Tibial artery (tissue), 4 donors: ENCODE results near the gene ENDOG.
"Not testable (repeated sequence)": the region's sequence is repeated elsewhere in the genome, so short reads cannot be mapped to it uniquely, and the experiment has no call there.

Source experiments
- DNase-seq, 2 donors: peaks; one replicate each; pipeline ENCODE4 v3.0.0-alpha.2; 2019
- H3K27ac ChIP-seq, 2 donors: fragments of 200-600 bp; sonication (generic) in 1 of 2; 1 replicate in 1 of 2; 2 replicates in 1 of 2; pipeline ENCODE4 v1.5.1; 2018 to 2019; ENCODE audit warnings: mild to moderate bottlenecking in 1 of 2
- H3K27me3 ChIP-seq, 2 donors: fragments of 200-600 bp; sonication (generic) in 1 of 2; one replicate each; pipeline versions ENCODE4 v1.5.1 to v1.6.0; 2016 to 2019
- H3K36me3 ChIP-seq, 3 donors: fragments of 200-600 bp; sonication (generic) in 2 of 3; one replicate each; pipeline ENCODE4 v1.5.1; 2016 to 2019; ENCODE audit warnings: mild to moderate bottlenecking in 2 of 3
- H3K4me1 ChIP-seq, 4 donors: fragments of 200-600 bp; sonication (generic) in 2 of 4; 1 replicate in 3 of 4; 2 replicates in 1 of 4; pipeline ENCODE4 v1.5.1; 2016 to 2019
- H3K4me3 ChIP-seq, 2 donors: fragments of 200-600 bp; sonication (generic) in 1 of 2; 1 replicate in 1 of 2; 2 replicates in 1 of 2; pipeline ENCODE4 v1.5.1; 2018 to 2019; ENCODE audit warnings: mild to moderate bottlenecking in 2 of 2
- H3K9me3 ChIP-seq, 3 donors: fragments of 200-600 bp; sonication (generic) in 1 of 3; one replicate each; pipeline ENCODE4 v1.5.1; 2016 to 2019
- CTCF ChIP-seq, 2 experiments: fragments of 200-600 bp in 1 of 2; fragments of 450-650 bp in 1 of 2; IDR thresholded peaks; one replicate each; pipeline ENCODE4 v1.5.1; 2017 to 2019; ENCODE audit warnings: antibody characterized with exemption in 2 of 2, mild to moderate bottlenecking in 1 of 2, moderate library complexity in 1 of 2
- intact Hi-C: fragments of 100-400 bp; cut with DNase I; formaldehyde crosslinking; loops from one replicate; pipeline ENCODE4 v1.15.0; 2023; ENCODE audit warnings: low total_unique reads

Gene ENDOG

GRCh38 chr9:128773049-128773448 is 45.3 kb upstream of the ENDOG start:
- DNase-seq = no peak
- intact Hi-C loops = loop anchor here (2.0 kb wide), 1 partner anchor 14 kb away; the partner anchor contains the start of gene TBC1D13
- no peak overlapping the region for H3K4me3 ChIP-seq

GRCh38 chr9:128774804-128775203 is 43.5 kb upstream of the ENDOG start:
- Histone ChIP-seq H3K4me1 (peaks cover 0 to 20% (median 14%) of the 10 kb centered on the region in 4 donors), H3K27me3 (no peaks in the 10 kb centered on the region), H3K27ac (no peak overlapping the region), H3K9me3 (no peaks in the 10 kb centered on the region), H3K4me3 (no peak overlapping the region), H3K36me3 (no peaks in the 10 kb centered on the region)
- DNase-seq = no peak
- intact Hi-C loops = no loop called here
- no peak for TF ChIP-seq CTCF (IDR thresholded peaks at IDR 0.05)

More at GRCh38 chr9:128773049-128773448, 45.3 kb upstream of the ENDOG start:
- H3K9me3 ChIP-seq = no peaks in the 10 kb centered on the region
- no peak overlapping the region for H3K27ac ChIP-seq
- peaks cover 0 to 29% (median 19%) of the 10 kb centered on the region in 4 donors for H3K4me1 ChIP-seq
- no peak for TF ChIP-seq CTCF (IDR thresholded peaks at IDR 0.05)
- H3K36me3 ChIP-seq = peaks cover 0 to 1% (median 0%) of the 10 kb centered on the region in 3 donors
- H3K27me3 ChIP-seq = no peaks in the 10 kb centered on the region

DNA sequence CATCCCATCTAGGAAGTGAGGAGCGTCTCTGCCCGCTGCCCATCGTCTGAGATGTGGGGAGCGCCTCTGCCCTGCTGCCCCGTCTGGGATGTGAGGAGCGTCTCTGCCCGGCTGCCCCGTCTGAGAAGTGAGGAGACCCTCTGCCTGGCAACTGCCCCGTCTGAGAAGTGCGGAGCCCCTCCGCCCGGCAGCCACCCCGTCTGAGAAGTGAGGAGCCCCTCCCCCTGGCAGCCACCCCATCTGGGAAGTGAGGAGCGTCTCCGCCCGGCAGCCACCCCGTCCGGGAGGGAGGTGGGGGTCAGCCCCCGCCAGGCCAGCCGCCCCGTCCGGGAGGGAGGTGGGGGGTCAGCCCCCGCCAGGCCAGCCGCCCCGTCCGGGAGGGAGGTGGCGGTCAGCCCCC is 38.2 kb upstream of the ENDOG start:
- DNase-seq, H3K27me3 ChIP-seq, H3K4me3 ChIP-seq, intact Hi-C loops, H3K36me3 ChIP-seq, H3K4me1 ChIP-seq, H3K27ac ChIP-seq, H3K9me3 ChIP-seq: not testable (repeated sequence)

DNA sequence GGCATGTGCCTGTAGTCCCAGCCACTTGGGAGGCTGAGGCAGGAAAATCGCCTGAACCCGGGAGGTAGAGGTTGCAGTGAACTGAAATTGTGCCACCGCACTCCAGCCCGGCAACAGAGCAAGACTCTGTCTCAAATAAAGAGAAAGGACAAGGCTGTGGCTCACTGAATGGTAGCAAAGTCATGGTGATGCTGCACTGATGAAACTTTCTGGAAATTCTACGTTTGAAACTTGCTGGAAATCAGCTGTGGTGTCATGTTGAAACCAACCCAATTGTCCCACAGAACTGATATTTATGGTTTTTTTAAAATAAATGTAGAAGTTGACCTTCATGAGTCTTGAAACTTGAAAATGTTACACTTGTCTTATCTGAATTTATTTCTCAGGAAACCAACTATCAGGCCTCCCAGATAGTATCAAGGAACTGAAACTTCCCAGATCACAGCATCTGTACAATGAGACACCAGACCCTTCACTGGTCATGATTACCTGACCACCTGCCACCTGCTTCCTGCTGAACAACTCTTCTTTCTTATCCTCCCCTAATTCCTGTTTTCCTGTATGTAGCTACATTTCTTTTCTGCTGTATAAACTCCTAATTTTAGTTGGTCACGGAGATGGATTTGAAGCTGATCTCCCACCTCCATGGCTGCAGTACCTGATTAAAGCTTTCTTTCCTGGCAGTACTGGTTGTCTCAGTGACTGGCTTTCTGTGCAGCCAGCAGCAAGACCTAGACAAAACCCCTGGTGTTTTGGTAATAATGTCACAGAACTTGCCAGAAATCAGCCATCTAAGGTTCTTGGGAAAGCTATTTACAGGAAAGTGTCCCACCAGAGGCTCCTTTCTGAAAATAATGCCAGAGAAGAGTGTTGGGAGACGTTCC is 36.9 kb upstream of the ENDOG start:
- Histone ChIP-seq H3K27ac (no peak overlapping the region), H3K27me3 (no peaks in the 10 kb centered on the region), H3K4me1 (peaks cover 0 to 1% (median 0%) of the 10 kb centered on the region in 4 donors), H3K36me3 (no peaks in the 10 kb centered on the region), H3K4me3 (no peak overlapping the region), H3K9me3 (no peaks in the 10 kb centered on the region)
- intact Hi-C loops = no loop called here
- no peak for DNase-seq
- no peak for TF ChIP-seq CTCF (IDR thresholded peaks at IDR 0.05)

DNA sequence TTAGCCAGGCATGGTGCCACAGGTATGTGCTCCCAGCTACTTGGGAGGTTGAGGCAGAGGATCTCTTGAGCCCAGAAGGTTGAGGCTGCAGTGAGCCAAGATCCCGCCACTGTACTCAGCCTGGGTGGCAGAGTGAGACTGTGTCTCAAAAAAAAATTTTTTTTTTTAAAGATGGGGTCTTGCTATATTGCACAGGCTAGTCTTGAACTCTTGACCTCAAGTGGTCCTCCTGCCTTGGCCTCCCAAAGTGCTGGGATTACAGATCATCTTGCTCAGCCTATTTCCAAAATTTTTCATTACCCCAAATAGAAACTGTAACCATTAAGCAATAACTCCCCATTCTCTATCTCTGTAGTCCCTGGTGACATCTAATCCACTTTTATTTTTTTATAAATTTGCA is 35.6 kb upstream of the ENDOG start:
- Histone ChIP-seq H3K36me3 (no peaks in the 10 kb centered on the region), H3K27me3 (no peaks in the 10 kb centered on the region), H3K27ac (no peak overlapping the region), H3K9me3 (no peaks in the 10 kb centered on the region), H3K4me3 (no peak overlapping the region), H3K4me1 (peaks cover 0 to 5% (median under 1%) of the 10 kb centered on the region in 4 donors)
- no peak for DNase-seq
- intact Hi-C loops = no loop called here
- TF ChIP-seq CTCF (IDR thresholded peaks at IDR 0.05) = no peak

DNA sequence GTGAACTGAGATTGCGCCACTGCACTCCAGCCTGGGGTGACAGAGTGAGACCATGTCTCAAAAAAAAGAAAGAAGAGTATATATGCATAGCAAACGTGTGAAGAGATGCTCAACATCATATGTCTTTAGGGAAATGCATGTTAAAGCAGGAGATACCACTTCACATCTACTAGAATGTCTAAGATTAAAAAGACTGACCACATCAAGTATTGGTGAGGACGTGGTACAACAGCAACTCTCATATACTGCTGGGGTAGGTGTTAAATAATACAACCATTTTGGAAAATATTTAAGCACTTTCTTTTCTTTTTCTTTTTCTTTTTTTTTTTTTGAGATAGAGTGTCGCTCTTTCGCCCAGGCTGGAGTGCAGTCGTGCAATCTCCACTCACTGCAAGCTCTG is 32.9 kb upstream of the ENDOG start:
- Histone ChIP-seq H3K27me3 (no peaks in the 10 kb centered on the region), H3K36me3 (peaks cover 0 to 15% (median 0%) of the 10 kb centered on the region in 3 donors), H3K9me3 (no peaks in the 10 kb centered on the region), H3K27ac (no peak overlapping the region), H3K4me1 (peaks cover 6 to 18% (median 12%) of the 10 kb centered on the region in 4 donors), H3K4me3 (no peak overlapping the region)
- intact Hi-C loops = no loop called here
- DNase-seq = no peak
- no peak for TF ChIP-seq CTCF (IDR thresholded peaks at IDR 0.05)
